Astrocyte of the cerebellum (primary cell): ENCODE data around the gene LOC101059915.
"Not testable (repeated sequence)": the region's sequence is repeated elsewhere in the genome, so short reads cannot be mapped to it uniquely, and the experiment has no call there.

ENCODE experiments used
- DNase-seq: peaks from one replicate; pipeline ENCODE4 v3.0.0-alpha.2; 2011; ENCODE audit warnings: low read depth
- H3K4me3 ChIP-seq: 2 replicates; pipeline ENCODE4 v1.5.1; 2011; ENCODE audit warnings: mild to moderate bottlenecking, low read depth, low read length, moderate library complexity
- CTCF ChIP-seq: IDR thresholded peaks from 2 replicates; pipeline ENCODE4 v1.5.1; 2012; ENCODE audit warnings: low read length, low read depth, moderate library complexity, mild to moderate bottlenecking; ENCODE audit errors: missing control alignments
- in situ Hi-C: cut with HindIII; loops from 2 replicates; pipeline ENCODE4 v1.10.0; 2017; ENCODE audit warnings: low sequenced_read_pairs

The LOC101059915 gene

GRCh38 chrX:71664889-71665491, 2.4 kb upstream of the LOC101059915 start:
- TF ChIP-seq CTCF = no peak
- in situ Hi-C loops = no loop called here
- no peak for DNase-seq
- no peak overlapping the region for H3K4me3 ChIP-seq

GRCh38 chrX:71665747-71666146, 1.6 kb upstream of the LOC101059915 start:
- in situ Hi-C loops = no loop called here
- no peak for TF ChIP-seq CTCF
- no peak for DNase-seq
- no peak overlapping the region for H3K4me3 ChIP-seq

DNA sequence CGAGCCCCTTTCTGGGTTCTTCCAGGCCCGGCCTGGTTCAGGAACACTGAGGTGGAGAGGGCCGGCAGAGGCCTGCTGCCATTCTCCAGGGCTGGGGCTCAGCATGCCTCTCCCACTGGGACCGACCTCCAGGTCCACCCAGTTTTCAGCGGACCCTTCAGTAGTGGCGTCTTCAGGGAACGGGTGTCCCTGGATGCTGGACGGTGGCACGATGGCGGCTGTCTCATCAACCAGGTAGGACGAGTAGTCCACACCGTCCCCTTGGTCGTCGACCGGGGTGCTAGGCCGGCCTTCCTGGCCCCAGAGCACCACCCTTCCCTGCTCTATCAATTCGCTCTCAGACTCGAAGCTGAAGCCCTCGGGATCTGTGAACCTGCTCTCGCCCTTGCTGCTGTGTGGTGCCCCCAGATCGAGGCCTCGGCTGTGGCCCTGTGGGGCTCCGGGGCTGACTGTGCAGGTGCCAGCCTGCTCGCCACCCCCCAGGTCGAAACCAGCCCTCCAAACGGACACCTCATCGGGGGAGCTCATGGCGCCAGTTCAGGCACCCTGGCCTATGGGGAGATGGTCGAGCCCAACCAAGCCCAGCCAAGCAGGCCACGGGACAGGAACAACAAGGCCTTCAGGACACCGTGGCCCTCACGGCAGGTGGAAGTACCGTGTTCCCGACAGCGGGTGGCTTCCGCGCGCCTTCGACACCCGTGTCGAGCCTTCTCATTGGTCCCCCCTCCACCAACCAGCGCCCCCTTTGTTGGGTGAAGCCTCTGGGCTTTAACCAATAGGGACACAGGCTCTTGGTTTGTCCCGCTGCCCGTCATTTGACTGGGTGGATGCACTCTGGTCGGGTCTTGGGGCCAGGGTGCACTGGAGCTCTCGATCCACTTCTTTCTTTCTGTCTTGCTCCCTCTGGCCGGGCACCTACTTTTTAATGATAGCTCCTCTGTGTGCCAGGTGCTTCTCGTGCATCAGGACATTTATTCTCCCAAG, 814 bp upstream of the LOC101059915 start:
- H3K4me3 ChIP-seq = no peak overlapping the region
- in situ Hi-C loops = no loop called here
- TF ChIP-seq CTCF = no peak
- no peak for DNase-seq

- no peak for TF ChIP-seq CTCF
- no peak for DNase-seq
- H3K4me3 ChIP-seq = no peak overlapping the region
- in situ Hi-C loops = no loop called here
These were observed 876 bp downstream of the LOC101059915 start for GRCh38 chrX:71668248-71668595.

- DNase-seq = no peak
- TF ChIP-seq CTCF = no peak
- in situ Hi-C loops = no loop called here
- H3K4me3 ChIP-seq = no peak overlapping the region
These were observed 2.1 kb downstream of the LOC101059915 start for GRCh38 chrX:71669492-71669891.

DNA sequence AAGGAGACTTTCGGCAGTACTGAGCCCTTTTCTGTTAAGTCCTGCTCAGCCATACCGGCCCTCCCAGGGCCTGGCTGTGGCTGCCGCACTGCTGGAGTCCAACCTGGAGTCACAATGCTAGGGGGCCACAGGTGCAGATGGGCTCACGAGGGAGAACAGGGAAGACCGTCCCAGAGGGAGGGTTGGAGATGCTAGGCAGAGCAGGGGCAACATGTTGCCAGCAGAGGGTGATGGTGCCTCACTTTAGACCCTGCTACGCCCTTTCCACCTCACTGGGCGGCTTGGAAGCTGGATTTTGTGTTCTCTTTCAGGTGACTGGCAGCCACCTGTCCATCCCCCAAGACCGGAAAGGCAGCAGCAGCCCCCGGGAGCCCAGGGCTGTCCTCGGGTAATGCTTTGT, 2.6 kb downstream of the LOC101059915 start:
- peak; percentile 43 for TF ChIP-seq CTCF
- in situ Hi-C loops, DNase-seq: not testable (repeated sequence)

More for the DNA sequence above, 2.6 kb downstream of the LOC101059915 start:
- not testable (repeated sequence) for H3K4me3 ChIP-seq
